HEK293T (cell line): Measurements from ENCODE around the gene TRPC3.

ENCODE experiments used
- BHLHE40 ChIP-seq: fragments of 450-650 bp; IDR thresholded peaks from 2 replicates; pipeline ENCODE4 v1.6.1; 2016; ENCODE audit warnings: mild to moderate bottlenecking, moderate library complexity, borderline replicate concordance
- FOXM1 ChIP-seq: fragments of 450-650 bp; IDR thresholded peaks from 2 replicates; pipeline ENCODE4 v1.6.1; 2017; ENCODE audit warnings: mild to moderate bottlenecking, borderline replicate concordance
- HDGF ChIP-seq: fragments of 450-650 bp; IDR thresholded peaks from 2 replicates; pipeline ENCODE4 v1.6.1; 2017; ENCODE audit warnings: antibody characterized with exemption, borderline replicate concordance
- PKNOX1 ChIP-seq: fragments of 450-650 bp; IDR thresholded peaks from 2 replicates; pipeline ENCODE4 v1.6.1; 2016
- TARDBP ChIP-seq: fragments of 450-650 bp; IDR thresholded peaks from 2 replicates; pipeline ENCODE4 v1.6.1; 2016

GRCh38 chr4:121946644-121947043 lies 5.2 kb downstream of the TRPC3 start:
- TF ChIP-seq FOXM1 (no peak), PKNOX1 (no peak), TARDBP (no peak), BHLHE40 (no peak), HDGF (no peak)
